OCI-LY1 (cell line): ENCODE measurements around the gene SPATA33.

Experiments used
- CTCF ChIP-seq: fragments of 200-600 bp; sonication (generic), shearing (Covaris generic); IDR thresholded peaks from 2 replicates; pipeline ENCODE4 v1.5.1; 2017; ENCODE audit warnings: mild to moderate bottlenecking, antibody characterized with exemption, low read length, moderate library complexity, mixed read lengths
- EZH2 ChIP-seq: fragments of 200-600 bp; sonication (generic), shearing (Covaris generic); IDR thresholded peaks from 2 replicates; pipeline ENCODE4 v1.8.0; 2017; ENCODE audit warnings: borderline replicate concordance, mixed run types, mild to moderate bottlenecking, antibody characterized with exemption, low read length, moderate library complexity, mixed read lengths

- TF ChIP-seq CTCF: peak; percentile 28; the same call in 1 of the 2 replicates
- TF ChIP-seq EZH2: no peak
Observed at GRCh38 chr16:89700649-89701424, 43.2 kb downstream of the SPATA33 start.
